ENCODE measurements around the gene ATXN7L3B. TPM values are rescaled to one million over a fixed set of nuclear protein-coding genes. Genes with fewer than 3 reads are reported as not detected.

ATXN7L3B gene
- 20.4 and 24.0 TPM in 2 replicates for total RNA-seq

GRCh38 chr12:74537707-74538385 lies at the start of gene ATXN7L3B:
Gene ATXN7L3B (plus strand): TSS chr12:74537835. CDS start chr12:74538113, 278 bp downstream.

Measured in smooth muscle cell of trachea (primary cell).